ENCODE measurements around the gene ASCC3.

The ASCC3 gene

GRCh38 chr6:100506651-100507050, 374.5 kb downstream of the ASCC3 start:
- in situ Hi-C loops (cut with HindIII; ENCODE audit: low sequenced_read_pairs), result no loop called here

GRCh38 chr6:100504786-100505737, 376.1 kb downstream of the ASCC3 start:
- in situ Hi-C loops (cut with HindIII; ENCODE audit: low sequenced_read_pairs), result no loop called here

DNA sequence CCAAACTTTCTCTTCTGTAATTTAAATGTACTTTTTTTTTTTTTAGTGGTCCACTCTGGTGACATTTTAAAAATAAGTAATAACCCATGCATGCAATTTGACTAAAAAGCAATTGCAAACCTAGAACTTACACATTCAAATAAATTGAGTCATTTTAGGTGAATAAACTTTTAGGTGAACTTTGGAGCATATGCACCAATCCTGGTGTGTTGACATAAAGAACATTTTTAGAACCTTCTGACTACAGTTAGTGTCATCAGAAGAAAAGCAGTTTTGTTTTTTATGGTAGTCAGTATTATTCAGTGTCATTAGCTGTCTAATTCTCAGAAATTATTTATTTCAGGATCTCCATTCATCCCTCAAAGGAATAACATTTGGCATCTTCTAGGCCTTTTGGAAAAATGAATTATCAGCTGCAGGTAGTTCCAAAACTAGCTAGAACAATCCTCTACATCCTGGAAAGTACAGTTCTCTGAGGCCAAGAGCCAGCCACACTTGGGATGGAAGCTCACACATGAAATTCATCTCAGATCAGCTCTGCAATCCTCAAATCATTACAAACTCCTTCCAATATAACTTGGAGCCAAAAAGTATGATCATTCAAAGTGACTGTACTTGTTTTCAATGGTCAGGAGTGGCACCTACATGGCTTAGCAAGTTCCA, 378.0 kb downstream of the ASCC3 start:
- in situ Hi-C loops (cut with HindIII; ENCODE audit: low sequenced_read_pairs), result no loop called here

DNA sequence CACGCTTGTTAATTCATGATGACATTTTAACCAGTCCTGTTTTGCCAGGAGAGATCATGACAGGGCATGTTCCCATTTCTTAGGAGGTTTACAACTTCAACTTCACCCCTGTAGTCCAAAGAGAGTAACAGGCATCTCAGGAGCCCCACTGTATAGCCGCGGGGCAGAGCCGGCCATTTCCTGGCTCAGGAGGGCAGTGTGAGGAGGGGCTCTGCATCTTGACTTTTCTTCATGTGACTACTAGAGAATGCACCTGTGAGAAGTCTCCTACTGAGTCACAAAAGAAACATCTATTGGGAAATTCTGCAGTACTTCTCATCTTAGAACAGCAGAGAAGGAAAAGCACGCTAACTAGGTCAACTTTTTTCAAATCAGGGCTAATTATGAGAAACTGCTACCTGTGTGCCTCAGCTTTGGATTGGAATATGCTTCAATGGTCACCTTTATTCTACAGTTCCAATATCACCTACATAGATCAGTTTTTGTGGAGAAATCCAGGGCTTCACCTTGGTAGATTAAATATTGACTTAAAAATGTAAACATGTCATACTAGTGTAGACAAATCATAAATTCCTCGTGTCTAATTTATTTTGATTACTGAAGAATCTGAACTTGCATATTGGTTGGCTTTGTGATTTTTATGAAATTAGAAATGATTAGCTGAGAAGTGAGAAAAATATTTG, 387.8 kb downstream of the ASCC3 start:
- in situ Hi-C loops (cut with HindIII; ENCODE audit: low sequenced_read_pairs), result no loop called here

GRCh38 chr6:100491952-100492670, 389.0 kb downstream of the ASCC3 start:
- in situ Hi-C loops (cut with HindIII; ENCODE audit: low sequenced_read_pairs), result no loop called here

- in situ Hi-C loops (cut with HindIII; ENCODE audit: low sequenced_read_pairs), result no loop called here
These were observed 391.1 kb downstream of the ASCC3 start for GRCh38 chr6:100490065-100490464.

DNA sequence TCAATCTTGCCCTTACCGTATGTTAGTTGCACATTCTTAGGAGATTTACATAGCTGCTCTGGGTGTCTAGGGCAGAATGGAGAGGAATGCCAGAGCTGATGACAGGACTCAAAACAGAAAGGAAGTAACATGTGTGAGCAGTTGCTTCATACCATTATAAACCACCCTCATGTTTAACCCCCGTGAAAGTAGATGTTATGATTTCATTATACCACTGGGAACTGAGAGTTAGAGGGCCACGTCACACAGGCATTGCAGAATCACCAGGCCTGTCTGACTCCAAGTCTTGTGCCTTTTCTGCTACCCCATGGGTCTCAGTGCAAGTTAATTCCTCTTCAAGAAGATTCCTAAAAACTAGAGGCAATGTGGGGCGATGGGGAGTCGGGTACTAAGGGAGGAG, 392.9 kb downstream of the ASCC3 start:
- in situ Hi-C loops (cut with HindIII; ENCODE audit: low sequenced_read_pairs), result no loop called here

- in situ Hi-C loops (cut with HindIII; ENCODE audit: low sequenced_read_pairs), result no loop called here
These were observed 393.5 kb downstream of the ASCC3 start for GRCh38 chr6:100487638-100488037.

- in situ Hi-C loops (cut with HindIII; ENCODE audit: low sequenced_read_pairs), result no loop called here
These were observed 395.9 kb downstream of the ASCC3 start for GRCh38 chr6:100485268-100485667.

GRCh38 chr6:100484474-100484873, 396.7 kb downstream of the ASCC3 start:
- in situ Hi-C loops (cut with HindIII; ENCODE audit: low sequenced_read_pairs), result no loop called here

DNA sequence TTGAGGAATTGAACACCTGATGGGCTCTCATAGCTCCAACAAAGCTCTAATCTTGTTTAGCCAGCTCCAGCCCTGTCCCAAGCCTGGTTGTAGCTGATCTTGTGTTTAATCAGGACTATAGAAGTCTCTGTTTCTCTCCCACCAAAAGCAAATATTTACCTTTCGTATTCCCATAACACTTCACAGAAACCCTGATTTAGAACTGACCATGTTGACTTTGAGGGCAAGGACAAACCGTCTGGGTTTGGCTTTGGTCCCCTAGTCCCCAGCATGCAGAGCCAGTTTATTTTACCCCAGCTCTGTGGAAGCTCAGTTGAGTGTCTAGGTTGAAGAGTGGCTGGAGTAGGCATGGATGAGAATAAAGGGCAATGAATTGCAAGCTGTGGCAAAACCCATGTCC, 398.4 kb downstream of the ASCC3 start:
- in situ Hi-C loops (cut with HindIII; ENCODE audit: low sequenced_read_pairs), result no loop called here

DNA sequence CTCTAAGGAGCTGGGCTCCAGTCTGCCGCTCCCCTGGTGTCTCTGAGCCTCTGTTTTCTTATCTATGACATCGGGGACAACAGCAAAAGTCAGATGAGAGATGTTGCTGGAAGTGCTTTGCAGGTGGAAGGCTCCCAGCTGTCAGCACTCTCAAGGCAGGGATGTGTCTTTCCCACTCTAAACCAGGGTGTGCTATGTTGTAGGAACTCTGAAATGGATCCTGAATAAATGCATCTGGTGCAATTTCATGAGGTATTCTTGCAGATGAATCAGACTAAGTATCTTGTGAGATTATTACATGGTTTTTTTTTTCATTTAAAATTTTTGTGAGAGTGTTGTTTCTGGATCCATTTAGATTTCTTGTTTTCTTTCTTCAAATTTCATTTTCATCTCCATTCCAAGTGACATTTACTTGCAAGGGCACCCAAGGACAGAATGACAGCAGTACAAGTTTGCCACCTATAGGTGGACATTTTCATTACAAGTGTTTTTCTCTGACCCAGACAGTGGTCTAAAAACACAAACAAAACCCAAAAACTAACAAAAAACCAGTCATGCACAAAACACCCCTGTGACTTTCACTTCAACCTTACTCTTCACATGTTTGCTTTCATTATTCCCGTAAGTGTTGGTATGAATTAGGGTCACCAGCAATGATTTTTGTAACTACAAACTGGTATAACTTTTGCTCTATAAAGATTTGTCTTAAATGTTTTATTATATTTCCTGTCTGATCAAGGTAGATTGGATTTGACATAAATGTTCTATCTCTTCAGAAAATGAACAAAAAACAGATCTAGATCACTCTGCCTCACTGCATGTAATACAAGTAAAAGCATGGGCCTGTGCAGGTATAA, 401.7 kb downstream of the ASCC3 start:
- in situ Hi-C loops (cut with HindIII; ENCODE audit: low sequenced_read_pairs), result no loop called here

- in situ Hi-C loops (cut with HindIII; ENCODE audit: low sequenced_read_pairs), result no loop called here
These were observed 405.4 kb downstream of the ASCC3 start for GRCh38 chr6:100475554-100476320.

GRCh38 chr6:100473182-100473581, 407.9 kb downstream of the ASCC3 start:
- in situ Hi-C loops (cut with HindIII; ENCODE audit: low sequenced_read_pairs), result loop anchor here (25.0 kb wide), 1 partner anchor 861 kb away; the partner anchor contains the start of gene PRDM13

DNA sequence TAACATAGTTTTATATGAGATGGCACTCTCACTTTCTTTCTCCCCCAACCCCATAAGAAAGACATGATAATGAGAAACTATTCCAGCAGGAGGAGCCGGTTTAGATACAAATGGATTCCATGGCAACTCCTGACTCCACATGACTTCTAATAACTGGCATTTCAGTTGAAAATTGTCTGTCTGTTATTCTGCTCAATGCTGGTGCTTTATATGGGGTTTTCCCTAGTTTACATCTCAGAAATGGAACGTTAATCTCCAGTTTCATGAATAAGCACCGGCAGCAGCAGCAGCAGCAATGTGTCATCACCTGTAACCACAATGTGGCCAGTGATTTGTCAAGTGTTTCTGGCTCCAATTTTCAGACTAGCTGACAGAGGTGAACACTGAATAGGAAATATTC, 408.5 kb downstream of the ASCC3 start:
- in situ Hi-C loops (cut with HindIII; ENCODE audit: low sequenced_read_pairs), result loop anchor here (25.0 kb wide), 1 partner anchor 860 kb away; the partner anchor contains the start of gene PRDM13

- in situ Hi-C loops (cut with HindIII; ENCODE audit: low sequenced_read_pairs), result loop anchor here (25.0 kb wide), 1 partner anchor 858 kb away; the partner anchor contains the start of gene PRDM13
These were observed 410.6 kb downstream of the ASCC3 start for GRCh38 chr6:100470422-100471120.

DNA sequence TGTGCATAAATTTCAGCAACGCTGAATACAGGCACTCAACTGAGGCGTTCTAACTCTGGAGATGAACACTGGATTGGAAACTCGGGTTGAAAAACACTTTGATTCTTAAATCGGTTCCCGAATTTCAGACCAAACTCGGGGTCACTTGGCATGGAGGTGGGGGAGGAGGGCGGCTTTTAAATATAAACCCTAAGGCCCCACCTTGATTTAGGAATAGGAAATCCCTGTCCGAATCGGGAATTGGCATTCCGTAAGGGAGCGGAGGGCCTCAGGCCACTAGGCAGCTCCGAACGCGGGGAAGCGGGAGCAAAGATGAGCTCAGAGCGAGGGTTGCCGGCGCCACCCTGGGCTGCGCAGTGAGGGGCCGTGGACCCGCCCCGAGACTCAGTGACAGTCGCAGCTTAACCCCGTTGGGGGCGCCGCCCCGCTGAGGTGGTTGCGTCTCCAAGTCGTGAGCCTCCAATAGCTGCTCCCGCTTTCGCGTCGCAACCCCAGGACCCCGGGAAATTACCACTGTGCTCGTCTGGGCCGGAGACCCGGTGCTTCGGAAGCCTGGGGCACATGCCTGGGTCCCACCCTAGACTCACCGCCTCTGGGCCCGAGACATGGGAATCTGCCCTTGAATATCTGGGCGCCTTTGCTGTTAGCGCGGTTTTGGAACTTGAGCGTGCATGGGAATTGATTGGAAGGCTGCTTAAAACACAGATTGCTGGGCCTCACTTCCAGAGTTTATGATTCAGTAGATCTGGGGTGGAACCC, 411.8 kb downstream of the ASCC3 start:
- in situ Hi-C loops (cut with HindIII; ENCODE audit: low sequenced_read_pairs), result loop anchor here (25.0 kb wide), 1 partner anchor 857 kb away; the partner anchor contains the start of gene PRDM13
